H1 (cell line): ENCODE measurements around the gene LNPEP. TPM values are rescaled to one million over a fixed set of nuclear protein-coding genes. Genes with fewer than 3 reads are reported as not detected.

Experiments used
- CTCF ChIA-PET: fragments of 300-600 bp; sonication (Branson Sonifier 250); formaldehyde crosslinking; loops from one replicate; lab custom pipeline; 2021; ENCODE audit not compliant: partially characterized antibody; lab: Charles Lee
- POLR2A ChIA-PET: fragments of 300-600 bp; sonication (Branson Sonifier 250); formaldehyde crosslinking; loops from one replicate; lab custom pipeline; 2021; ENCODE audit warnings: inconsistent platforms; ENCODE audit not compliant: partially characterized antibody; lab: Charles Lee
- DNase-seq, 2 experiments: peaks; one replicate each; pipeline versions ENCODE4 v3.0.0 to v3.0.0-alpha.2; 2010 to 2022; ENCODE audit warnings: low spot score in 2 of 2, low read depth in 1 of 2, mixed read lengths in 1 of 2
- FAIRE-seq: peaks from 2 replicates; lab custom pipeline; 2011; peaks lifted over from hg19 to GRCh38; lab: Jason Lieb, UNC
- H2AFZ ChIP-seq: 2 replicates; pipeline ENCODE4 v1.8.1; 2012; ENCODE audit warnings: low read length, inconsistent platforms
- H2AK5ac ChIP-seq: 2 replicates; pipeline ENCODE4 v1.6.1; 2013; ENCODE audit warnings: low read depth, low read length
- H2BK120ac ChIP-seq: replicated peaks from 2 replicates; pipeline ENCODE3; 2013; ENCODE audit warnings: low read depth, low read length, inconsistent platforms
- H2BK12ac ChIP-seq: 2 replicates; pipeline ENCODE4 v1.6.1; 2013; ENCODE audit warnings: low read depth, low read length
- H2BK15ac ChIP-seq: 2 replicates; pipeline ENCODE4 v1.6.1; 2013; ENCODE audit warnings: low read length
- H2BK20ac ChIP-seq: 2 replicates; pipeline ENCODE4 v1.6.1; 2013; ENCODE audit warnings: low read length
- H2BK5ac ChIP-seq: 2 replicates; pipeline ENCODE4 v1.6.1; 2013; ENCODE audit warnings: low read depth, low read length
- H3K14ac ChIP-seq: 2 replicates; pipeline ENCODE4 v1.6.1; 2013; ENCODE audit warnings: inconsistent platforms; ENCODE audit not compliant: insufficient read length
- H3K18ac ChIP-seq: 2 replicates; pipeline ENCODE4 v1.6.1; 2013; ENCODE audit warnings: low read length; ENCODE audit errors: extremely low read depth
- H3K23ac ChIP-seq: 2 replicates; pipeline ENCODE4 v1.6.1; 2013; ENCODE audit warnings: inconsistent platforms; ENCODE audit not compliant: insufficient read length
- H3K23me2 ChIP-seq: 2 replicates; pipeline ENCODE4 v1.6.1; 2013; ENCODE audit warnings: low read depth, low read length
- H3K27ac ChIP-seq: 2 replicates; pipeline ENCODE4 v1.6.1; 2011; ENCODE audit warnings: low read depth, low read length, inconsistent platforms
- H3K27me3 ChIP-seq, 4 experiments: replicated peaks in 1 of 4; 1 replicate in 1 of 4; 2 replicates in 3 of 4; pipeline versions ENCODE4 v1.6.1 to v1.8.1; 2011 to 2013; ENCODE audit warnings: low read length in 3 of 4, mild to moderate bottlenecking in 3 of 4, inconsistent platforms in 2 of 4, mixed read lengths in 2 of 4, moderate library complexity in 1 of 4; ENCODE audit not compliant: control insufficient read depth in 3 of 4, insufficient read depth in 3 of 4; ENCODE audit errors: extremely low read depth in 1 of 4
- H3K36me3 ChIP-seq, 4 experiments: 2 replicates each; pipeline versions ENCODE4 v1.6.1 to v1.8.1; 2011 to 2013; ENCODE audit warnings: mild to moderate bottlenecking in 4 of 4, low read length in 3 of 4, moderate library complexity in 2 of 4, control low read depth in 1 of 4, inconsistent platforms in 1 of 4; ENCODE audit not compliant: insufficient read depth in 4 of 4, control insufficient read depth in 2 of 4
- H3K4ac ChIP-seq: replicated peaks from 2 replicates; pipeline ENCODE3; 2013; ENCODE audit warnings: low read length, low read depth, mixed read lengths, inconsistent platforms; ENCODE audit not compliant: insufficient read length
- H3K4me1 ChIP-seq, 4 experiments: replicated peaks in 1 of 4; 1 replicate in 1 of 4; 2 replicates in 3 of 4; pipeline versions ENCODE4 v1.6.1 to v1.8.1; 2011 to 2013; ENCODE audit warnings: low read length in 3 of 4, inconsistent platforms in 2 of 4, mixed read lengths in 1 of 4; ENCODE audit not compliant: insufficient read depth in 4 of 4, control insufficient read depth in 3 of 4
- H3K4me2 ChIP-seq, 2 experiments: 2 replicates each; pipeline versions ENCODE4 v1.6.1 to v1.8.1; 2011 to 2013; ENCODE audit warnings: low read depth in 2 of 2, low read length in 2 of 2, control low read depth in 1 of 2, inconsistent platforms in 1 of 2, mild to moderate bottlenecking in 1 of 2; ENCODE audit not compliant: insufficient read depth in 1 of 2
- H3K4me3 ChIP-seq, 4 experiments: fragments of 200-600, 300-600 bp in 1 of 4; sonication (generic), shearing (Covaris generic), sonication (Bioruptor Twin) in 1 of 4; 2 replicates each; pipeline versions ENCODE4 v1.5.1 to v1.8.1; 2011 to 2016; ENCODE audit warnings: low read length in 4 of 4, low read depth in 3 of 4, control low read depth in 2 of 4, inconsistent platforms in 2 of 4, mild to moderate bottlenecking in 2 of 4, mixed read lengths in 1 of 4, moderate library complexity in 1 of 4; ENCODE audit not compliant: insufficient read depth in 2 of 4; ENCODE audit errors: extremely low read depth in 1 of 4
- H3K56ac ChIP-seq: replicated peaks from 2 replicates; pipeline ENCODE3; 2013; ENCODE audit warnings: low read depth, mild to moderate bottlenecking, mixed read lengths, low read length, inconsistent platforms; ENCODE audit not compliant: insufficient read length
- H3K79me1 ChIP-seq: 2 replicates; pipeline ENCODE4 v1.6.1; 2013; ENCODE audit warnings: low read depth, low read length, control low read depth
- H3K79me2 ChIP-seq, 2 experiments: 2 replicates each; pipeline versions ENCODE4 v1.6.1 to v1.8.1; 2012 to 2013; ENCODE audit warnings: low read length in 2 of 2, mild to moderate bottlenecking in 2 of 2, inconsistent platforms in 1 of 2; ENCODE audit not compliant: insufficient read depth in 2 of 2, control insufficient read depth in 1 of 2
- H3K9ac ChIP-seq, 4 experiments: replicated peaks in 1 of 4; 1 replicate in 1 of 4; 2 replicates in 3 of 4; pipeline versions ENCODE4 v1.6.1 to v1.8.1; 2011 to 2013; ENCODE audit warnings: low read depth in 3 of 4, low read length in 3 of 4, control low read depth in 2 of 4, mild to moderate bottlenecking in 2 of 4, moderate library complexity in 2 of 4, inconsistent platforms in 1 of 4; ENCODE audit errors: extremely low read depth in 1 of 4
- H3K9me3 ChIP-seq, 2 experiments: 2 replicates each; pipeline versions ENCODE4 v1.6.1 to v1.8.1; 2012 to 2013; ENCODE audit warnings: mild to moderate bottlenecking in 2 of 2, moderate library complexity in 2 of 2, control low read depth in 1 of 2, inconsistent platforms in 1 of 2, low read depth in 1 of 2, low read length in 1 of 2, mixed read lengths in 1 of 2; ENCODE audit not compliant: insufficient read depth in 2 of 2
- H4K20me1 ChIP-seq, 2 experiments: replicated peaks in 1 of 2; 2 replicates each; pipeline versions ENCODE3 to v1.8.1; 2011 to 2013; ENCODE audit warnings: inconsistent platforms in 2 of 2, low read length in 2 of 2, mild to moderate bottlenecking in 1 of 2; ENCODE audit not compliant: insufficient read depth in 2 of 2, control insufficient read depth in 1 of 2
- H4K5ac ChIP-seq: 2 replicates; pipeline ENCODE4 v1.6.1; 2013; ENCODE audit warnings: low read length, low read depth, mixed read lengths, inconsistent platforms; ENCODE audit not compliant: insufficient read length
- H4K8ac ChIP-seq: 2 replicates; pipeline ENCODE4 v1.8.0; 2013; ENCODE audit warnings: mild to moderate bottlenecking, moderate library complexity, low read length, inconsistent platforms; ENCODE audit not compliant: insufficient read depth; ENCODE audit errors: extremely low read depth
- H4K91ac ChIP-seq: replicated peaks from 2 replicates; pipeline ENCODE3; 2013; ENCODE audit warnings: low read length, mixed read lengths, inconsistent platforms; ENCODE audit not compliant: insufficient read length
- WGBS, 2 experiments: shearing (Covaris generic) in 1 of 2; methylation state at CpG; one replicate each; pipeline versions ENCODE4 v1.1.6 to v1.1.7; 2013 to 2015; ENCODE audit warnings: low lambda C conversion rate in 2 of 2, mixed read lengths in 2 of 2, inconsistent platforms in 1 of 2, low coverage in 1 of 2, missing lambda C conversion rate in 1 of 2; ENCODE audit not compliant: insufficient replicate concordance in 2 of 2, insufficient coverage in 1 of 2, insufficient read length in 1 of 2; ENCODE audit errors: extremely low coverage in 1 of 2, missing lambda C conversion rate in 1 of 2; 5-methylcytosine and 5-hydroxymethylcytosine counted together
- polyA plus RNA-seq, 7 experiments: library from polyadenylated mRNA; depleted of rRNA in 3 of 7; stranded (reverse) in 5 of 7; unstranded in 2 of 7; fragments of >200 nt in 5 of 7; fragments of 200-250 nt in 2 of 7; gene quantifications; 1 replicate in 5 of 7; 2 replicates in 1 of 7; 4 replicates in 1 of 7; pipeline versions ENCODE4 v1.2.1 to v1.2.3, GENCODE V29; 2011 to 2013; ENCODE audit warnings: missing spikeins in 2 of 7, mixed read lengths in 2 of 7
- total RNA-seq: library from RNA; stranded (reverse); fragmentation: NEBNext Ultra II Directional; extraction: Animal tissue kit (Norgen Biotek cat#: 25700); gene quantifications from 2 replicates; pipeline ENCODE4 v1.2.1, GENCODE V29; 2021

Gene LNPEP
- total and polyA plus RNA-seq, 2 of the 8 experiments (the other 6 are each of a cell fraction or from before 2014, with no cell fraction given) = 1.8 to 4.5 TPM

DNA sequence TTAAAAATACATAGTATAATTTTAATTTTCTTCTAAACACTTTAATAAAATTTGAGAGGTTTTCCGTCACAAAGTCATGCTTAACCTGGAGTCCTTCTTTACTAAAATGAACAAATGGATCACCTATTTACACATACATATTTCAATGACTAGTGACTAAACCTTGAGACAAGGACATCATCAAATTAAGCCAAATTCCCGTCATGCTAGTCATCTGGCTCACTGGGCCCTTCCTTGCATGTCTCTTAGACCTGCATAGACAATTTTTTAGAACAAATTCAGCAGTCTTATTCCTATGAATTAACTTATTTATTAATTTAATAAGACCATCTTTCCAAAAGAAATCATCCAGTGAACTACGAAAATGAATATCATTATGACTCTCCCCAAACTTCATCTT lies 33.0 kb upstream of the LNPEP start:
- no peak overlapping the region for H3K27ac ChIP-seq
- H3K23me2 ChIP-seq = no peaks in the 10 kb centered on the region
- 73% methylated on average over 3 of the region's 3 CpGs; no CpG with 5 or more reads in 1 of the 2 experiments for WGBS, 2 experiments
- no peak overlapping the region for H3K18ac ChIP-seq
- no peaks in the 10 kb centered on the region for H3K36me3 ChIP-seq
- no peak overlapping the region for H2BK20ac ChIP-seq
- no peak overlapping the region for H3K4ac ChIP-seq
- H2BK5ac ChIP-seq = no peak overlapping the region
- no peak overlapping the region for H2BK15ac ChIP-seq
- CTCF ChIA-PET = interaction anchor here (1.7 to 2.2 kb wide), 2 partner anchors 34 to 36 kb away, joined by 4 to 9 read pairs; no protein-coding TSS in a partner anchor
- no peak overlapping the region for H4K8ac ChIP-seq
- FAIRE-seq (no peak), DNase-seq (no peak)
- no peaks in the 10 kb centered on the region for H4K20me1 ChIP-seq
- H2AK5ac ChIP-seq = no peak overlapping the region
- H3K4me2 ChIP-seq = no peak overlapping the region
- no peak overlapping the region for H3K14ac ChIP-seq
- H4K91ac ChIP-seq = no peak overlapping the region
- H2BK12ac ChIP-seq = no peak overlapping the region
- H3K23ac ChIP-seq = no peak overlapping the region
- H2BK120ac ChIP-seq = no peak overlapping the region
- H3K79me2 ChIP-seq = no peaks in the 10 kb centered on the region
- no peak overlapping the region for H4K5ac ChIP-seq
- H2AFZ ChIP-seq = no peak overlapping the region
- no peak overlapping the region for H3K56ac ChIP-seq
- H3K4me1 ChIP-seq = no peaks in the 10 kb centered on the region
- H3K4me3 ChIP-seq = no peak overlapping the region
- H3K9ac ChIP-seq = no peak overlapping the region
- POLR2A ChIA-PET = no interaction called here
- H3K79me1 ChIP-seq = no peaks in the 10 kb centered on the region
- peaks cover 0 to 1% (median 0%) of the 10 kb centered on the region in 4 experiments; a peak in 1 of 7 replicates for H3K27me3 ChIP-seq
- H3K9me3 ChIP-seq = no peaks in the 10 kb centered on the region
